Kidney epithelial cell (primary cell): Measurements from ENCODE around the gene PNMA1. TPM values are rescaled to one million over a fixed set of nuclear protein-coding genes. Genes with fewer than 3 reads are reported as not detected.
A peak's percentile ranks its signal among the peaks of the same experiment; 100 is the strongest.

Experiments used
- DNase-seq: peaks from one replicate; pipeline ENCODE4 v3.0.0-alpha.2; 2010; ENCODE audit warnings: low read depth
- H3K27me3 ChIP-seq: 2 replicates; pipeline ENCODE4 v1.6.0; 2011; ENCODE audit warnings: low read length; ENCODE audit not compliant: control insufficient read depth, insufficient read depth
- H3K36me3 ChIP-seq: 2 replicates; pipeline ENCODE4 v1.5.1; 2011; ENCODE audit warnings: low read length; ENCODE audit not compliant: control insufficient read depth, insufficient read depth
- H3K4me3 ChIP-seq: 2 replicates; pipeline ENCODE4 v1.5.1; 2011; ENCODE audit warnings: low read depth, mild to moderate bottlenecking, control low read depth, low read length
- total RNA-seq: library from RNA; depleted of rRNA; stranded (reverse); fragments of >200 nt; gene quantifications from 2 replicates; pipeline ENCODE4 v1.2.3, GENCODE V29; 2015
- TF ChIP-seq, protein P1 (sequence below): IDR thresholded peaks from 2 replicates; pipeline ENCODE4 v1.5.1; 2011; ENCODE audit warnings: mild to moderate bottlenecking, moderate library complexity, low read length, control low read depth, inconsistent platforms; ENCODE audit not compliant: insufficient read depth, poor library complexity, severe bottlenecking

Gene PNMA1
- total RNA-seq, 1 donor from 2014 or later = 31.0 TPM

DNA sequence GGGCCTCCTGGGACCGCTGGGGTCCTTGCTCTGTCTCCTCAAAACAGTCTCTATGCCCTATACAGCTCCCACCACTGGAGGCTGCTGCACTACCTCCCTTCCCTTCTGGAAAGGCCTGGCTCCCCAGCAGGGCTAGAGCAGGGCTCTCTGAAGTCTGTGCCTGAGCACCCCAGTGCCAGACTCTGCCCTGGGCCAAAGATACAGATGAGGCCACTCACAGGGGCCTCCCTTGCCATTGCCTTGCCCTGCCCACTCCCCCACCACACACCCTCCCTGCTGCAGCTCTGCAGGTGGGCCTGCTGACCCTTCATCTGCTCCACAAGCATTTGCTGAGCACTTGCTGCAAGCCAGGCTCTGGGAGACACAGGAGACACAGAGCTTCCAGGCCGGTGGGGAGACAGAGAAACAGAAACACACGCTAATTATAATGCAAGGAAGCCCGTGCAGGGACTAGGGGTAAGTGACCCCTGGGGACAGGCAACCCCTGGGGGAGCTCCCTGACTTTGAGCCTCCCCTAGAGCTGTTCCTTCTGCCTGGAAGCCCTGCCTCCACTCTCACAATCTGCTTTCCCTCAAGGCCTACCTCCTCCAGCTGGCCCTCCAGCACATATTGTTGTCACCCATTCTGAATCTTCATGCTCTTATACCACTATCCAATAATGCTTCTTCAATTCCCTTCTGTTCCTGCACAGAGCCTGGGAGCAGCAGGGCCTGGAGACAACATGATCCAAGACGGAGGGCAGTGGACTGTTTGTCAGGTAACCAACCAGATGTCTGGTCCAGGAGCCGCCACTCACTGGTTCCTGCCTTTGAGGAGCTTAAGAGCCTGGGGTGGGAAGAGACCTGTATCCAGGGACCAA lies 32.6 kb upstream of the PNMA1 start:
- Histone ChIP-seq H3K4me3 (no peak overlapping the region), H3K36me3 (no peaks in the 10 kb centered on the region), H3K27me3 (no peaks in the 10 kb centered on the region)
- TF ChIP-seq, protein P1, sequence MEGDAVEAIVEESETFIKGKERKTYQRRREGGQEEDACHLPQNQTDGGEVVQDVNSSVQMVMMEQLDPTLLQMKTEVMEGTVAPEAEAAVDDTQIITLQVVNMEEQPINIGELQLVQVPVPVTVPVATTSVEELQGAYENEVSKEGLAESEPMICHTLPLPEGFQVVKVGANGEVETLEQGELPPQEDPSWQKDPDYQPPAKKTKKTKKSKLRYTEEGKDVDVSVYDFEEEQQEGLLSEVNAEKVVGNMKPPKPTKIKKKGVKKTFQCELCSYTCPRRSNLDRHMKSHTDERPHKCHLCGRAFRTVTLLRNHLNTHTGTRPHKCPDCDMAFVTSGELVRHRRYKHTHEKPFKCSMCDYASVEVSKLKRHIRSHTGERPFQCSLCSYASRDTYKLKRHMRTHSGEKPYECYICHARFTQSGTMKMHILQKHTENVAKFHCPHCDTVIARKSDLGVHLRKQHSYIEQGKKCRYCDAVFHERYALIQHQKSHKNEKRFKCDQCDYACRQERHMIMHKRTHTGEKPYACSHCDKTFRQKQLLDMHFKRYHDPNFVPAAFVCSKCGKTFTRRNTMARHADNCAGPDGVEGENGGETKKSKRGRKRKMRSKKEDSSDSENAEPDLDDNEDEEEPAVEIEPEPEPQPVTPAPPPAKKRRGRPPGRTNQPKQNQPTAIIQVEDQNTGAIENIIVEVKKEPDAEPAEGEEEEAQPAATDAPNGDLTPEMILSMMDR = peak; percentile 29
- no peak for DNase-seq

DNA sequence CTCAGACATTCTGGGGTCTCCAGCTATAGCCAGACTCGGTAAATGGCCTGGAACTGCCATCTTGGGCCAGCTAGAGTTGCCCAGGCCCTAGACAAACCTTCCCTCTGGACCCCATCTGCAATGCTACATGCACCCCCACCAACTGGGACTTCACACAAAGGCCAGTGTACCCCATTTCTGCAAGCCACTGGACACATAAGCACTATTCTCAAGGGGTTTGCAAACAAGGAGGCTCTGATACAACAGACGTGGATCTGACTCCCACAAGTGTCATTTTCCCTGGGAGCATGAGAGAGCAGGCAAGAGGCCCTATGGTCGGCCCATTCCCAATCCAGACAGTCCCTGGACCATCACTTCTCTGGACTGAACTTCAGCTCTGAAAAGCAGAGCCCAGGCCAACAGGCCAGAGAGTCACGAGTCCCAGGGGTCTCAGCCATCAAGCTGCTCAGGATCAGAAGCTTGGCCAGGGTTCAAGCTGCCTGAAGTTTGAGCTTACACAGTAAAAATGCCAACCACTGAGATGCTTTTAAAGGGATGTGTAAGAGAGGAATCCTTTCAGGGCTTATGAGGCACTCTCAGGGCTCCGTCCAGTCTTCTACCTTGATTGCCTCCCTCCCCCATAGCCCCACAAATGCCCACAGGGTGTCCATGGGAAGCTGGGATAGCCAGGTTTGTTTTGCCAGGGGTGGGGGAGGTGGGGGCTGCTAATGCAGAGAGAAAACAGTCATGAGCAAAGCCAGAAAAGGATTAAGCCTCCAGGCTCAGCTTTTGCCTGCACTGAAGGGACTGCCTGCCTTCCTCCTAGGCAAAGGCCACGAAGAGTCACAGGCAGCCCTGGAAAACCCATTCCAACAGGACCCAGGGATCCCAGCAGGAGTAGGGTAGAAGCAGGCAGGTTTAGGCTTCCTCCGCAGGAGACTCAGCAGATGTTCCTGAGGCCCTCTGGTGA lies 31.7 kb upstream of the PNMA1 start:
- Histone ChIP-seq H3K36me3 (no peaks in the 10 kb centered on the region), H3K27me3 (no peaks in the 10 kb centered on the region), H3K4me3 (no peak overlapping the region)
- no peak for DNase-seq
- TF ChIP-seq, protein P1 = no peak

- H3K36me3 ChIP-seq = no peaks in the 10 kb centered on the region
- TF ChIP-seq, protein P1 = no peak
- no peak for DNase-seq
- H3K4me3 ChIP-seq = no peak overlapping the region
- no peaks in the 10 kb centered on the region for H3K27me3 ChIP-seq
These were observed 30.8 kb upstream of the PNMA1 start for GRCh38 chr14:73744874-73745529.

DNA sequence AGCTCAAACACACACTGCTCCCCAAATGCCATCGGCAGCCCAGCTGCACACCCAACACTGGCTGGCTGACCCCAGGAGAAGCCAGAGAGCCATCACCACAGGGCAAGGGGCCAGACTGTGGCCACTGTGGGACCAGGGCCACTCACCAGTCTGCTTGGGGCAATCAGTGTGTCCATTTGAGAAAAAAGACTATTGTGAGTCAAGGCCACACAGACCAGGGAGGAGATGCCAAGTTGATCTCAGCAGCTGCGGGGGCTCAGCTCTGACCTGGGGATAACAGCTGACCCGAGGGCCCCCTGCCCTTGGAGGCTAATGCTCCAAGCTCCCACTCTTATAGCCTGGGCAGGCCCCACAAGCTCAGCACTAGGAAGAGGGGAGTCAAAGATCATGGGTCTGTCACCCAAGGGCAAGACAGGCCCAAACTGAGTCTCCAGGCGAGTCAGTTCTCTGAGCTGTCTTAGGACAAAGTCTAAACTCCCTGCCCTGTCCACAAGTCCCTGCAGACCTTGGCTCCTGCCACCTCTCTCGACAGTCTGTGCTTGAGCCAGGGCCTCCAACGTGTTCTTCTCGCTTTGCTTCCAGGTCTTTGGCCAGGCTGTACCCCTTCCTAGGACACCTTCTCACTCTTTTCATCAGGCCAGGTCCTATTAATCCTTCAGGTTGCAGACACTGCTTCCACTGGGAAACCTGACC lies 30.1 kb upstream of the PNMA1 start:
- Histone ChIP-seq H3K36me3 (no peaks in the 10 kb centered on the region), H3K4me3 (no peak overlapping the region), H3K27me3 (no peaks in the 10 kb centered on the region)
- TF ChIP-seq, protein P1 = no peak
- DNase-seq = no peak

GRCh38 chr14:73743431-73743931 lies 29.3 kb upstream of the PNMA1 start:
- DNase-seq = no peak
- no peaks in the 10 kb centered on the region for H3K27me3 ChIP-seq
- H3K36me3 ChIP-seq = peaks cover under 1% of the 10 kb centered on the region
- TF ChIP-seq, protein P1 = no peak
- H3K4me3 ChIP-seq = no peak overlapping the region
